ENCODE measurements around the gene HSPB2. TPM values are rescaled to one million over a fixed set of nuclear protein-coding genes. Genes with fewer than 3 reads are reported as not detected.

The HSPB2 gene
- total RNA-seq, 2 experiments from 2014 or later: not detected

DNA sequence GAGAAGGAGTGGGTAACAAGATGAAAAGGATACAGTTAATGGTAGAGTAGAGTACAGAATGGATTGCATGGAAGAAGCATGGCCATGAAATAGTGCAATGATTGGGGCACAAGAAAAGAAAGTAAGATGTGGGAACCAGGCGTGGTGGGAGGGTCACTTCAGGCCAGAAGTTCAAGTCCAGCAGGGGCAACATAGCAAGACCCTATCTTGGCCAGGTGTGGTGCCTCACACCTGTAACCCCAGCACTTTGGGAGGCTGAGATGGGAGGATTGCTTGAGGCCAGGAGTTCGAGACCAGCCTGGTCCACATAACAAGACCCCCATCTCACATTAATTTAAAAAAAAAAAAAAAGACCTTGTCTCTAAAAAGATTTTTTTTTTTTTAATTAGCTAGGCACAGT lies 4.8 kb downstream of the HSPB2 start:
- Mint-ChIP-seq H3K27me3 (peaks cover 27% of the 10 kb centered on the region), H3K36me3 (ENCODE audit: low read depth) (no peaks in the 10 kb centered on the region), H3K4me3 (no peak overlapping the region), H3K27ac (no peak overlapping the region), H3K4me1 (ENCODE audit: low read depth) (no peaks in the 10 kb centered on the region), H3K9me3 (no peaks in the 10 kb centered on the region)
- intact Hi-C loops (cut with micrococcal nuclease): no loop called here
- ATAC-seq (no peak), DNase-seq (no peak)
- ChIA-PET CTCF (no interaction called here), POLR2A (no interaction called here)
- TF ChIP-seq, protein P1, sequence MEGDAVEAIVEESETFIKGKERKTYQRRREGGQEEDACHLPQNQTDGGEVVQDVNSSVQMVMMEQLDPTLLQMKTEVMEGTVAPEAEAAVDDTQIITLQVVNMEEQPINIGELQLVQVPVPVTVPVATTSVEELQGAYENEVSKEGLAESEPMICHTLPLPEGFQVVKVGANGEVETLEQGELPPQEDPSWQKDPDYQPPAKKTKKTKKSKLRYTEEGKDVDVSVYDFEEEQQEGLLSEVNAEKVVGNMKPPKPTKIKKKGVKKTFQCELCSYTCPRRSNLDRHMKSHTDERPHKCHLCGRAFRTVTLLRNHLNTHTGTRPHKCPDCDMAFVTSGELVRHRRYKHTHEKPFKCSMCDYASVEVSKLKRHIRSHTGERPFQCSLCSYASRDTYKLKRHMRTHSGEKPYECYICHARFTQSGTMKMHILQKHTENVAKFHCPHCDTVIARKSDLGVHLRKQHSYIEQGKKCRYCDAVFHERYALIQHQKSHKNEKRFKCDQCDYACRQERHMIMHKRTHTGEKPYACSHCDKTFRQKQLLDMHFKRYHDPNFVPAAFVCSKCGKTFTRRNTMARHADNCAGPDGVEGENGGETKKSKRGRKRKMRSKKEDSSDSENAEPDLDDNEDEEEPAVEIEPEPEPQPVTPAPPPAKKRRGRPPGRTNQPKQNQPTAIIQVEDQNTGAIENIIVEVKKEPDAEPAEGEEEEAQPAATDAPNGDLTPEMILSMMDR (IDR thresholded peaks at IDR 0.05): no peak

DNA sequence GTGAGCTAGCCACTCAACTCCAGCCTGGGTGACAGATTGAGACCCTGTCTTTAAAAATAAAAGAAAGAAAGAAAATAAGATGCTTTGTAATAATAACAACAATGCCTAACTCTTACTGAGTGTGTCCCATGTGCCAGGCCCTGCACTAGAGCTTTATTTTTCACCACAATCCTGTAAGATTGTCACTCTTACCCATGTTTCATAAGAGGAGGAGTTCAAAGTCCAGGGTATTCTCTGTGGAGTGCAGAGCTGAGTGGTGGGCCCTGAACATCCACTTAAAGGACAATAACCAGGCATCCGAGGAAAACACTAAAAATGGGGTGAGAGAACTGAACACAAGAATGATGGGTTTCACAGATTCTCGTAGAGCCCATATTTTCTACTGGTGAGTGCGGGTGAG lies 5.3 kb downstream of the HSPB2 start:
- no peaks in the 10 kb centered on the region for H3K4me1 Mint-ChIP-seq (ENCODE audit: low read depth)
- H3K27me3 Mint-ChIP-seq: peaks cover 26% of the 10 kb centered on the region
- no peak for DNase-seq
- no peak for ATAC-seq
- no peak overlapping the region for H3K4me3 Mint-ChIP-seq
- intact Hi-C loops (cut with micrococcal nuclease): no loop called here
- TF ChIP-seq, protein P1 (IDR thresholded peaks at IDR 0.05): no peak
- H3K27ac Mint-ChIP-seq: no peak overlapping the region
- no peaks in the 10 kb centered on the region for H3K9me3 Mint-ChIP-seq
- H3K36me3 Mint-ChIP-seq (ENCODE audit: low read depth): no peaks in the 10 kb centered on the region
- POLR2A ChIA-PET: no interaction called here
- CTCF ChIA-PET: no interaction called here

DNA sequence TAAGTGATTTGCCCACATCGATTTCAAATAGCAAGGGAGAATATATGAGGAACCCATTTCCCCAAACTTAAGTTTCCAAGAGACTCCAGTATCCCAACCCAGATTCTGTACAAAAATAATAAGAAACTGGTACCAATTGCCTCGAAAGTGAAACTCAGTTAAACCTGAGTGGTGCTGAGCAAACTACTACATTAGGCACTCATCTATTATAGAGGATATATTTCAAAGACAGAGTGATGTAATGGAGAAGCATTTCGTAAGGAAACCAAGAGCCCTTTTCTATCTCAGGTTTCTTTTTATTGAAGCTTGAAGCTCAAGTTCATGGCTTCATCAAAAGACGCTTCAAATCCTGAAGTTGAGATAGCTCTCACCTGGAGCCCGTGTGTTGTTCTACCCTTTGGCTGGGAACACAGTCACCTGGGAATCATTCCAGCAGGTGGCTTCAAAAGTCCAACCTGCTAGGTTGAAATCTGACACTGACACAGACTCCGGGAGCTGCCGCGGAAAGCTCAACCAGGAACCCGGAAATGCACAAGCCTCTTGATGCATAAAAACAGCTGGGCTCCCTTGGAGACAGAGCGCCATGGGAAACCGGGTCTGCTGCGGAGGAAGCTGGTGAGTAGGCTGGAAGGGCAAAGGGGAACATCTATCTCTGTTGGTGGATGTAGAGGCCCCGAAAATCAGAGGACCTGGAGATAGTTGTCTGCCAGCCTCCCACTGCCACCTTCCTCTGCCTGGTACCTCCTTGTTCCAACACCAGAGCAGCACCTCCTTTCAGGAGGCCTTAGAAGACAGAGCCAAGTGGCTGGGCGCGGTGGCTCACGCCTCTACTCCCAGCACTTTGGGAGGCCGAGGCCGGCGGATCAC lies 6.1 kb downstream of the HSPB2 start, which contains the start of gene C11orf52:
Gene C11orf52, plus strand, starts transcription at position 524 of the 867 bp plus-strand sequence. Its CDS starts 60 bp downstream, at position 584.
- ATAC-seq: no peak
- intact Hi-C loops (cut with micrococcal nuclease): no loop called here
- Mint-ChIP-seq H3K4me3 (no peak within 1 kb of the TSS), H3K4me1 (ENCODE audit: low read depth) (peaks cover 5% of the 10 kb centered on the region), H3K27me3 (peaks cover 21% of the 10 kb centered on the region), H3K27ac (no peak within 1 kb of the TSS), H3K36me3 (ENCODE audit: low read depth) (no peaks in the 10 kb centered on the region), H3K9me3 (no peaks in the 10 kb centered on the region)
- ChIA-PET POLR2A (no interaction called here), CTCF (no interaction called here)
- TF ChIP-seq, protein P1 (IDR thresholded peaks at IDR 0.05): no peak
- no peak for DNase-seq

DNA sequence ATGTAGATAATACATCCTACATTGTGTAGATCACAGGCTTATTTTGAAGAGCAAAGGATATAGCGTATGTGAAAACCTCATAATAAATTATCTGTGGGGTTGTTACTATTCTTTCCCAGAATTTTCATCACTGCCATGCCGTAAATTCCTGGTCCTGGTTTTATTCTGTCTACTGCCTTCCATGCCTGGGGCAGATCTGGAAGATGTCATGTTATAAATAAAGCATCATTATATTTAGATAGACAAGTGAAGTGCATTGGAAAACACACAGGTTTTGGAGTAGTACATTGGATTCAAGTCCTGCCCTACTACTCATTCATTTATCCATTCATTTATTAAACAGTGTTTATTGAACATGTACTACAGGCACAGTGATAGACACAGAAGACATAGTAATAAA lies 8.4 kb downstream of the HSPB2 start:
- Mint-ChIP-seq H3K36me3 (ENCODE audit: low read depth) (no peaks in the 10 kb centered on the region), H3K4me3 (no peak overlapping the region), H3K27me3 (peaks cover 11% of the 10 kb centered on the region), H3K9me3 (no peaks in the 10 kb centered on the region), H3K4me1 (ENCODE audit: low read depth) (peaks cover 9% of the 10 kb centered on the region), H3K27ac (no peak overlapping the region)
- ATAC-seq (no peak), DNase-seq (no peak)
- POLR2A ChIA-PET: interaction anchor here (0.9 kb wide), 1 partner anchor 339 kb away, joined by 3 read pairs; no protein-coding TSS in a partner anchor
- intact Hi-C loops (cut with micrococcal nuclease): no loop called here
- CTCF ChIA-PET: no interaction called here
- TF ChIP-seq, protein P1 (IDR thresholded peaks at IDR 0.05): no peak

DNA sequence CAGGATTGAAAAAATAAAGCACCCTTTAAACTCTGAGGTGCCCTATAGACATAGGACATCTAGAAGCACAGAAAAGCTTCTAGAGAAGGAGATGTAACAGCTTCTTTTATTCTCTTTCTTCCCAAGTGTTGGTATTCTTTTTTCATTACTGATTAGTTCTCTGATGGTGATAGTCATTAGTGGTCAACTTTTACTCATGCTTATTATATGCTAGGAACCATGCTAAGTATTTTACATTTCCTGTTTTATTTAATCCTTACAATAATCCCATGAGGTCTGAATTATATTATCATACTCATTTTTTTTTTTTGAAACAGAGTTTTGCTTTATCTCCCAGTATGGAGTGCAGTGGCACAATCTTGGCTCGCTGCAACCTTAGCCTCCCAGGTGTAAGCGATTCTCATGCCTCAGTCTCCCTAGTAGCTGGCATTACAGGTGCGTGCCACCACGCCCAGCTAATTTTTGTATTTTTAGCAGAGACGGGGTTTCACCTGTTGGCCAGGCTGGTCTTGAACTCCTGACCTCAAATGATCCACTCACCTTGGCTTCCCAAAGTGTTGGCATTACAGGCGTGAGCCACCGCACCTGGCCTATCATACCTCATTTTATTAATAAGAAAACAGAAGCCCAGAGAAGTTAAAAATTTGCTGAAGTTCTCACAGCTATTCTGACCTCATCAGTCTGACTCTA lies 9.2 kb downstream of the HSPB2 start:
- Mint-ChIP-seq H3K4me3 (no peak overlapping the region), H3K9me3 (no peaks in the 10 kb centered on the region), H3K27ac (no peak overlapping the region), H3K36me3 (ENCODE audit: low read depth) (no peaks in the 10 kb centered on the region), H3K4me1 (ENCODE audit: low read depth) (peaks cover 14% of the 10 kb centered on the region), H3K27me3 (peaks cover 5% of the 10 kb centered on the region)
- DNase-seq: no peak
- no peak for ATAC-seq
- ChIA-PET POLR2A (no interaction called here), CTCF (interaction anchor here (2.0 kb wide), 1 partner anchor 10 kb away, joined by 6 read pairs; no protein-coding TSS in a partner anchor)
- TF ChIP-seq, protein P1 (IDR thresholded peaks at IDR 0.05): no peak
- intact Hi-C loops (cut with micrococcal nuclease): no loop called here

All from activated CD8-positive, alpha-beta T cell treated with anti-CD3 and anti-CD28 coated beads for 36 hours (primary cell).